ENCODE results near the gene SLC16A4.
"Not testable (repeated sequence)": the region's sequence is repeated elsewhere in the genome, so short reads cannot be mapped to it uniquely, and the experiment has no call there.

Gene SLC16A4

GRCh38 chr1:110390692-110391245 is at the start of gene SLC16A4:
SLC16A4 (minus strand) TSS chr1:110391026; CDS start chr1:110389323, 1,703 bp downstream.
- Histone ChIP-seq H3K4me1 (ENCODE audit: control insufficient read depth in 2 of 2, insufficient read depth in 2 of 2, low read length in 2 of 2) (peaks cover 0 to 6% of the 10 kb centered on the region in 2 donors), H3K9ac (ENCODE audit: low read depth in 1 of 2, low read length in 2 of 2) (no peak within 1 kb of the TSS), H3K36me3 (ENCODE audit: control insufficient read depth in 2 of 2, insufficient read depth in 2 of 2, low read length in 2 of 2) (peaks cover 0 to 2% of the 10 kb centered on the region in 2 donors), H3K4me3 (ENCODE audit: low read length in 2 of 2) (peak within 1 kb of the TSS; percentile 7 to 37), H3K9me3 (ENCODE audit: control insufficient read depth in 2 of 2, low read length in 2 of 2) (no peaks in the 10 kb centered on the region), H3K27ac (ENCODE audit: low read depth in 2 of 2, low read length in 2 of 2) (peak within 1 kb of the TSS in 1 of 2 donors; percentile 39), H3K27me3 (ENCODE audit: control insufficient read depth in 2 of 2, insufficient read depth in 2 of 2, low read length in 2 of 2) (no peaks in the 10 kb centered on the region)

- not testable (repeated sequence) for H3K36me3 ChIP-seq (ENCODE audit: control insufficient read depth in 2 of 2, insufficient read depth in 2 of 2, low read length in 2 of 2); H3K9ac ChIP-seq (ENCODE audit: low read depth in 1 of 2, low read length in 2 of 2); H3K27me3 ChIP-seq (ENCODE audit: control insufficient read depth in 2 of 2, insufficient read depth in 2 of 2, low read length in 2 of 2); H3K9me3 ChIP-seq (ENCODE audit: control insufficient read depth in 2 of 2, low read length in 2 of 2); H3K4me1 ChIP-seq (ENCODE audit: control insufficient read depth in 2 of 2, insufficient read depth in 2 of 2, low read length in 2 of 2); H3K4me3 ChIP-seq (ENCODE audit: low read length in 2 of 2); H3K27ac ChIP-seq (ENCODE audit: low read depth in 2 of 2, low read length in 2 of 2)
These were observed 49.0 kb upstream of the SLC16A4 start for GRCh38 chr1:110439873-110440272.

- Histone ChIP-seq H3K4me3 (ENCODE audit: low read length in 2 of 2) (no peak overlapping the region), H3K27ac (ENCODE audit: low read depth in 2 of 2, low read length in 2 of 2) (no peak overlapping the region), H3K9ac (ENCODE audit: low read depth in 1 of 2, low read length in 2 of 2) (no peak overlapping the region), H3K4me1 (ENCODE audit: control insufficient read depth in 2 of 2, insufficient read depth in 2 of 2, low read length in 2 of 2) (no peaks in the 10 kb centered on the region), H3K9me3 (ENCODE audit: control insufficient read depth in 2 of 2, low read length in 2 of 2) (no peaks in the 10 kb centered on the region), H3K36me3 (ENCODE audit: control insufficient read depth in 2 of 2, insufficient read depth in 2 of 2, low read length in 2 of 2) (no peaks in the 10 kb centered on the region), H3K27me3 (ENCODE audit: control insufficient read depth in 2 of 2, insufficient read depth in 2 of 2, low read length in 2 of 2) (no peaks in the 10 kb centered on the region)
These were observed 48.1 kb upstream of the SLC16A4 start for GRCh38 chr1:110438893-110439292.

GRCh38 chr1:110437645-110438299 is 46.9 kb upstream of the SLC16A4 start:
- not testable (repeated sequence) for H3K9me3 ChIP-seq (ENCODE audit: control insufficient read depth in 2 of 2, low read length in 2 of 2); H3K9ac ChIP-seq (ENCODE audit: low read depth in 1 of 2, low read length in 2 of 2); H3K27me3 ChIP-seq (ENCODE audit: control insufficient read depth in 2 of 2, insufficient read depth in 2 of 2, low read length in 2 of 2); H3K36me3 ChIP-seq (ENCODE audit: control insufficient read depth in 2 of 2, insufficient read depth in 2 of 2, low read length in 2 of 2); H3K4me3 ChIP-seq (ENCODE audit: low read length in 2 of 2); H3K4me1 ChIP-seq (ENCODE audit: control insufficient read depth in 2 of 2, insufficient read depth in 2 of 2, low read length in 2 of 2); H3K27ac ChIP-seq (ENCODE audit: low read depth in 2 of 2, low read length in 2 of 2)

- Histone ChIP-seq H3K4me1 (ENCODE audit: control insufficient read depth in 2 of 2, insufficient read depth in 2 of 2, low read length in 2 of 2) (no peaks in the 10 kb centered on the region), H3K36me3 (ENCODE audit: control insufficient read depth in 2 of 2, insufficient read depth in 2 of 2, low read length in 2 of 2) (no peaks in the 10 kb centered on the region), H3K27me3 (ENCODE audit: control insufficient read depth in 2 of 2, insufficient read depth in 2 of 2, low read length in 2 of 2) (no peaks in the 10 kb centered on the region), H3K4me3 (ENCODE audit: low read length in 2 of 2) (no peak overlapping the region), H3K27ac (ENCODE audit: low read depth in 2 of 2, low read length in 2 of 2) (no peak overlapping the region), H3K9ac (ENCODE audit: low read depth in 1 of 2, low read length in 2 of 2) (no peak overlapping the region), H3K9me3 (ENCODE audit: control insufficient read depth in 2 of 2, low read length in 2 of 2) (no peaks in the 10 kb centered on the region)
These were observed 45.8 kb upstream of the SLC16A4 start for GRCh38 chr1:110436635-110437034.

GRCh38 chr1:110434946-110435345 is 44.1 kb upstream of the SLC16A4 start:
- Histone ChIP-seq H3K27ac (ENCODE audit: low read depth in 2 of 2, low read length in 2 of 2) (no peak overlapping the region), H3K9me3 (ENCODE audit: control insufficient read depth in 2 of 2, low read length in 2 of 2) (no peaks in the 10 kb centered on the region), H3K36me3 (ENCODE audit: control insufficient read depth in 2 of 2, insufficient read depth in 2 of 2, low read length in 2 of 2) (no peaks in the 10 kb centered on the region), H3K9ac (ENCODE audit: low read depth in 1 of 2, low read length in 2 of 2) (no peak overlapping the region), H3K27me3 (ENCODE audit: control insufficient read depth in 2 of 2, insufficient read depth in 2 of 2, low read length in 2 of 2) (no peaks in the 10 kb centered on the region), H3K4me1 (ENCODE audit: control insufficient read depth in 2 of 2, insufficient read depth in 2 of 2, low read length in 2 of 2) (no peaks in the 10 kb centered on the region), H3K4me3 (ENCODE audit: low read length in 2 of 2) (no peak overlapping the region)

GRCh38 chr1:110433803-110434202 is 43.0 kb upstream of the SLC16A4 start:
- H3K27me3 ChIP-seq (ENCODE audit: control insufficient read depth in 2 of 2, insufficient read depth in 2 of 2, low read length in 2 of 2) = no peaks in the 10 kb centered on the region
- no peak overlapping the region for H3K9ac ChIP-seq (ENCODE audit: low read depth in 1 of 2, low read length in 2 of 2)
- H3K27ac ChIP-seq (ENCODE audit: low read depth in 2 of 2, low read length in 2 of 2) = no peak overlapping the region

GRCh38 chr1:110433213-110433612 is 42.4 kb upstream of the SLC16A4 start:
- Histone ChIP-seq H3K9ac (ENCODE audit: low read depth in 1 of 2, low read length in 2 of 2) (no peak overlapping the region), H3K4me3 (ENCODE audit: low read length in 2 of 2) (no peak overlapping the region), H3K9me3 (ENCODE audit: control insufficient read depth in 2 of 2, low read length in 2 of 2) (no peaks in the 10 kb centered on the region), H3K27me3 (ENCODE audit: control insufficient read depth in 2 of 2, insufficient read depth in 2 of 2, low read length in 2 of 2) (no peaks in the 10 kb centered on the region), H3K36me3 (ENCODE audit: control insufficient read depth in 2 of 2, insufficient read depth in 2 of 2, low read length in 2 of 2) (no peaks in the 10 kb centered on the region), H3K27ac (ENCODE audit: low read depth in 2 of 2, low read length in 2 of 2) (no peak overlapping the region), H3K4me1 (ENCODE audit: control insufficient read depth in 2 of 2, insufficient read depth in 2 of 2, low read length in 2 of 2) (no peaks in the 10 kb centered on the region)

More at GRCh38 chr1:110433803-110434202, 43.0 kb upstream of the SLC16A4 start:
- no peak overlapping the region for H3K4me3 ChIP-seq (ENCODE audit: low read length in 2 of 2)
- H3K9me3 ChIP-seq (ENCODE audit: control insufficient read depth in 2 of 2, low read length in 2 of 2) = no peaks in the 10 kb centered on the region
- no peaks in the 10 kb centered on the region for H3K4me1 ChIP-seq (ENCODE audit: control insufficient read depth in 2 of 2, insufficient read depth in 2 of 2, low read length in 2 of 2)
- no peaks in the 10 kb centered on the region for H3K36me3 ChIP-seq (ENCODE audit: control insufficient read depth in 2 of 2, insufficient read depth in 2 of 2, low read length in 2 of 2)

GRCh38 chr1:110430901-110431300 is 40.1 kb upstream of the SLC16A4 start:
- Histone ChIP-seq H3K4me3 (ENCODE audit: low read length in 2 of 2) (no peak overlapping the region), H3K9me3 (ENCODE audit: control insufficient read depth in 2 of 2, low read length in 2 of 2) (no peaks in the 10 kb centered on the region), H3K36me3 (ENCODE audit: control insufficient read depth in 2 of 2, insufficient read depth in 2 of 2, low read length in 2 of 2) (no peaks in the 10 kb centered on the region), H3K27ac (ENCODE audit: low read depth in 2 of 2, low read length in 2 of 2) (no peak overlapping the region), H3K27me3 (ENCODE audit: control insufficient read depth in 2 of 2, insufficient read depth in 2 of 2, low read length in 2 of 2) (no peaks in the 10 kb centered on the region), H3K4me1 (ENCODE audit: control insufficient read depth in 2 of 2, insufficient read depth in 2 of 2, low read length in 2 of 2) (no peaks in the 10 kb centered on the region), H3K9ac (ENCODE audit: low read depth in 1 of 2, low read length in 2 of 2) (no peak overlapping the region)

GRCh38 chr1:110430366-110430765 is 39.5 kb upstream of the SLC16A4 start:
- H3K27ac ChIP-seq (ENCODE audit: low read depth in 2 of 2, low read length in 2 of 2) = no peak overlapping the region
- H3K9ac ChIP-seq (ENCODE audit: low read depth in 1 of 2, low read length in 2 of 2) = no peak overlapping the region
- H3K27me3 ChIP-seq (ENCODE audit: control insufficient read depth in 2 of 2, insufficient read depth in 2 of 2, low read length in 2 of 2) = no peaks in the 10 kb centered on the region
- no peaks in the 10 kb centered on the region for H3K9me3 ChIP-seq (ENCODE audit: control insufficient read depth in 2 of 2, low read length in 2 of 2)
- H3K4me3 ChIP-seq (ENCODE audit: low read length in 2 of 2) = no peak overlapping the region
- no peaks in the 10 kb centered on the region for H3K36me3 ChIP-seq (ENCODE audit: control insufficient read depth in 2 of 2, insufficient read depth in 2 of 2, low read length in 2 of 2)
- no peaks in the 10 kb centered on the region for H3K4me1 ChIP-seq (ENCODE audit: control insufficient read depth in 2 of 2, insufficient read depth in 2 of 2, low read length in 2 of 2)

Measured in mucosa of rectum (tissue), 2 donors.